Suprapubic skin (tissue), 3 donors: Measurements from ENCODE around the gene CHFR.

ENCODE experiments used
- CTCF ChIP-seq, 2 donors: fragments of 200-600 bp in 1 of 2; fragments of 450-650 bp in 1 of 2; sonication (generic) in 1 of 2; IDR thresholded peaks; one replicate each; pipeline ENCODE4 v1.5.1; 2016 to 2019; ENCODE audit warnings: antibody characterized with exemption in 2 of 2, mild to moderate bottlenecking in 1 of 2, moderate library complexity in 1 of 2
- POLR2AphosphoS5 ChIP-seq, 3 donors: sonication (generic); formaldehyde crosslinking; IDR thresholded peaks; one replicate each; pipeline ENCODE4 v1.6.1; 2017; ENCODE audit warnings: antibody characterized with exemption in 3 of 3

- TF ChIP-seq POLR2AphosphoS5 (IDR thresholded peaks at IDR 0.05) (no peak), CTCF (IDR thresholded peaks at IDR 0.05) (no peak)
These were observed 48.9 kb downstream of the CHFR start for GRCh38 chr12:132838410-132839080.
